ACHN (cell line): ENCODE results near the gene STOX2.

Experiments
- DNase-seq: peaks from one replicate; pipeline ENCODE4 v3.0.0-alpha.2; 2015
- in situ Hi-C: cut with HindIII; loops from 2 replicates; pipeline ENCODE4 v1.10.0; 2017; ENCODE audit warnings: low sequenced_read_pairs, low pct_ligation_motif_present, low pct_unique_long_range_greater_than_20kb

The STOX2 gene

GRCh38 chr4:183968502-183968901, 63.4 kb downstream of the STOX2 start:
- in situ Hi-C loops: no loop called here
- DNase-seq: no peak

- in situ Hi-C loops: no loop called here
Observed at GRCh38 chr4:183968931-183969330, 63.8 kb downstream of the STOX2 start.

DNA sequence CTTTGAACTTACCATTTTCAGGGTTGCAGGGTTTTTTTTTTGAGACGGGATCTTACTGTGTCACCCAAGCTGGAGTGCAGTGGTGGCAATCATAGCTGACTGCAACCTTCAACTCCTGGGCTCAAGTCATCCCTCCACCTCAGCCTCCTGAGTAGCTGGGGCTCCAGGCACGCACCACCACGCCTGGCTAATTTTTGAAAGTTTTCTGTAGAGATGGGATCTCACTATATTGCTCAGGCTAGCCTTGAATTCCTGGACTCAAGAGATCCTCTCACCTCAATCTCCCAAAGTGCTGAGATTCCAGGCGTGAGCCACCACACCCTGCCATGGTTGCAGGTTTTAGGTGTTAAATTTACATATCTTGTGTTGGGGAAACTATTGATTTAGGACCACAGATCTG, 64.5 kb downstream of the STOX2 start:
- in situ Hi-C loops: no loop called here
- DNase-seq: no peak

More at GRCh38 chr4:183968931-183969330, 63.8 kb downstream of the STOX2 start:
- DNase-seq: no peak

GRCh38 chr4:183971929-183972490, 66.9 kb downstream of the STOX2 start:
- in situ Hi-C loops: no loop called here
- no peak for DNase-seq

- in situ Hi-C loops: no loop called here
- no peak for DNase-seq
Observed at GRCh38 chr4:183977707-183978106, 72.6 kb downstream of the STOX2 start.

DNA sequence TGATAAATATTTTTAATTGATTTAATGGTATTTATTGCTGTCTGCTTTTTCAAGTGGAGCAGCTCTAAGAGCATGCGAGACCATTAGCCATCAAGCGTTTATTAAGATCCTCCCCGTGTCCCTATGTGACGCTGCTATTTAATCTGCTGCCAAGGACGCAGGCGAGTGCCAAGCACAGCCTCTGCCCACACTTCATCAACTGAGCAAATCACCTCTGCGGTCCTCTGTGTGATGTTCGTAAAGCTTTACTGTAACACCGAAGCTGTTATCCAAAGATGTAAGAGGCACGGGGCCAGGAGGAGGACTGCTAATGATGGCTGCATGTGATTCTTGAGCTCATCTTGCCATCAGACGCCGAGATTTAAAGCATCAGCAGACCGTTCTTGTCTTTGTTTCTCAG, 79.5 kb downstream of the STOX2 start:
- in situ Hi-C loops: no loop called here
- no peak for DNase-seq

GRCh38 chr4:183985786-183986185, 80.7 kb downstream of the STOX2 start:
- no peak for DNase-seq
- in situ Hi-C loops: no loop called here

- no peak for DNase-seq
- in situ Hi-C loops: no loop called here
Observed at GRCh38 chr4:183986291-183986970, 81.3 kb downstream of the STOX2 start.

DNA sequence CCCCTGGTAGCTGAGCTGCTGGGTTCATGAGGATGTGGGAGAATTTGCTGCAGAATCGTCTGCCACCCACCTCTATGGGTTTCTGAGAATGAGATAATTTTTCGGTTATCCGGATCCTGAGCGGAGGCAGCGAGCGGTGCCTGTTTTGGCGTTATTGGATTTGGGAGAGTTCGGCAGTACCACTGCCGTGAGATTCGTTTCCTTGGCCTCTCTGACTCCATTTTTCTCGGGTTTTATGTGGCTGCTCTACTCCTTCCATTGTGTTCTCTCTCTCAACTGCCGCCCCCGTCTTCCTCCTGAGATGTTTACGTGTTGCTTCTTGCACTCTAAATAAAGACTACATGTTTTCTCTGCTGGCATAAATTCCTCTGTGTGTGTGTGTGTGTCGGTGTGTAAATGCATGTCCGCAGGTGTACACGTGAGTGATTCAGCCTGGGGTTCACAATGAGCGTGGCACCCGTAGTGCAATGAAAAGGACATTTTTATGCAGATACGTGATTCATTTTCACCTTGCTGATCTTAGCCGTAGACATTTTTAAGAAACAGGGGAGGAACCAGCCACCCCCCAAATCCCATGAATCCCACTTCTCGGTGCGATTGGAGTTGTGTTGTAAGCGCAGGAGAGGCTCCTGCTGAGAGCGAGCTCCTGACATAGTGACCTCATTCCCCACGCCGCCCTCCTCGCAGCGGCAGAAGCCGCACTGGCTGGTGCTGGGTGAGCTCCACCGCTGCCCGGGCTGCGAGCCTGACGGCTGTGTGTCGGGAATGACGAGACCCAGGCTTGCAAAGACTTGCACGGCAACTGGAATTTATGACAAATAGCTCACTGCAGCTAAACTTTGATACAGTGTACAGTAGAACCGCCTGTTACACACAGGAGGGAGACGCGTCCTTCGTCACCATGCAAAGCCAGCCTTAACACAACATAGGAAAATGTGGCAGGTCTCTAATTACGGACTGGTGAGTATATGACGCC, 82.2 kb downstream of the STOX2 start:
- peak; percentile 82 for DNase-seq
- in situ Hi-C loops: no loop called here

DNA sequence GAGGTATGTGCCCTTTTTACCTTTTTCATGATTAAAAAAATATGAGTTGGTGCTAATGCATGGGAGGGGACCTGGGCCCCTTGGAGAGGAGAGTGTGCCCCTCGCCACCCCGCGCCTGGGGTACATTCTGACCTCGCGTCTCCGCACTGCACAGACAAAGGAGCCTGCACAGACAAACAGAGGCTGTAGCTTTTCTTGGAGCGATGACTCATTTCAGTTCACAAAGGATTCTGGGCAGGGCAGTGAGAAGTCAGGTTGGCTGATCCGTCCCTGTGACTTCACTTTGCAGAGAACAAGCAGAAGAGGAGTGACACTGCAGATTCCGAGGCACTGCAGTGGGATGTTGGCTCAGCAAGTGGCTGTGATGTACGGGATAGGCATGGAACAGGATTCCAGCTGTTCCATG, 82.9 kb downstream of the STOX2 start:
- peak; percentile 86 for DNase-seq
- in situ Hi-C loops: no loop called here

- in situ Hi-C loops: no loop called here
- DNase-seq: no peak
Observed at GRCh38 chr4:183988874-183989273, 83.8 kb downstream of the STOX2 start.

- in situ Hi-C loops: no loop called here
- no peak for DNase-seq
Observed at GRCh38 chr4:183989461-183989860, 84.4 kb downstream of the STOX2 start.

- in situ Hi-C loops: no loop called here
Observed at GRCh38 chr4:183989931-183990330, 84.8 kb downstream of the STOX2 start.

GRCh38 chr4:183993676-183994075, 88.6 kb downstream of the STOX2 start:
- in situ Hi-C loops: no loop called here
- DNase-seq: no peak

More at GRCh38 chr4:183989931-183990330, 84.8 kb downstream of the STOX2 start:
- DNase-seq: no peak

DNA sequence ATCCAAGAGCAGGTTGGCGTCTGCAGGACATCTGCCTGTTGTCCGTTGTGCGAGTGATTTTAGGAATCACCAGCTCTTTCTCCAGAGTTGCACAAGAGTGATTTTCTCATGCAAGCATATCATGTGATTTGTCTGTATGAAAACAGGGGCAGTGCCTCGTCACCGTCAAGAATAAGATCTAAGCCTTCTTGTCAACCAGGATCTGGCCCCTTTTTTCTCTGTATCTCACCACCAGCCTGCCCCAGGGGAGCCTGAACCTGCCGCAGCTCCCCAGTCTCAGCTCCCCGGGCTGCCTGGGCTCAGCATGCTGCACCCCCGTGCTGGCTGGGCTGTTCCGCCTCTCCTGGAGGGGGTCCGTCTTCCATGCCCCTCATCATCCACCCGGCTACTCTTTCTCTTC, 90.5 kb downstream of the STOX2 start:
- in situ Hi-C loops: no loop called here

GRCh38 chr4:183996868-183997267, 91.8 kb downstream of the STOX2 start:
- in situ Hi-C loops: no loop called here
- DNase-seq: no peak

More for the DNA sequence above, 90.5 kb downstream of the STOX2 start:
- no peak for DNase-seq

DNA sequence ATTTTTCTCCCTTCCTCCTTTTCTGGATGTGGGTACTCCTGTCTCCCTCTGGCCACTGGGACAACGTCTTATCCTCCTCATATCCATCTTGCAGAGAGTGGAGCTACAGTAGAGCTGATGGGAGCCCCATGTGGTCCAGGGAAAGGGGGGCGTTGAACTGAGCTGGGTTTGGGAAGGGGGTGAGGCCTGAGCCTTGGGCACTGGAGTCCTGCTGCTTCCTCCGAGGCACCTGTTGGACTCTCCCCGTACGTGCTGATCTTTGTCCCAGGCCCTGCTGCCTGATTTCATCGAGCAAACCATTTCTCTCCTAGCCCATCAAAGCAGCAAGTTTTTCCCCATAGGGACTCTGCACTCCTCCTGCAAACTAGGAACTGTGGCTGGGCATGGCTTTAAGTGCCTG, 94.3 kb downstream of the STOX2 start:
- DNase-seq: no peak
- in situ Hi-C loops: no loop called here

- in situ Hi-C loops: no loop called here
- DNase-seq: no peak
Observed at GRCh38 chr4:184000457-184001396, 95.6 kb downstream of the STOX2 start.
